ENCODE results near the gene PATE4.
"Not testable (repeated sequence)": the region's sequence is repeated elsewhere in the genome, so short reads cannot be mapped to it uniquely, and the experiment has no call there.

PATE4 gene

GRCh38 chr11:125833016-125833415 lies at the start of gene PATE4:
TSS of gene PATE4 (plus strand) at chr11:125833316. CDS start at chr11:125833360, 44 bp downstream.
- peaks cover 6% of the 10 kb centered on the region for H3K27me3 Mint-ChIP-seq (ENCODE audit: low read depth)
- no peaks in the 10 kb centered on the region for H3K36me3 Mint-ChIP-seq (ENCODE audit: low read depth)
- H3K4me1 Mint-ChIP-seq (ENCODE audit: low read depth), result no peaks in the 10 kb centered on the region
- peaks cover 4% of the 10 kb centered on the region for H3K9me3 Mint-ChIP-seq
- H3K27ac Mint-ChIP-seq, result no peak within 1 kb of the TSS
- H3K4me3 Mint-ChIP-seq, result no peak within 1 kb of the TSS

- Mint-ChIP-seq H3K36me3 (ENCODE audit: low read depth) (no peaks in the 10 kb centered on the region), H3K27me3 (ENCODE audit: low read depth) (peaks cover 7% of the 10 kb centered on the region), H3K9me3 (no peaks in the 10 kb centered on the region), H3K27ac (no peak overlapping the region), H3K4me3 (no peak overlapping the region), H3K4me1 (ENCODE audit: low read depth) (no peaks in the 10 kb centered on the region)
These were observed 48.4 kb upstream of the PATE4 start for GRCh38 chr11:125784678-125785077.

- no peaks in the 10 kb centered on the region for H3K4me1 Mint-ChIP-seq (ENCODE audit: low read depth)
- H3K36me3 Mint-ChIP-seq (ENCODE audit: low read depth), result no peaks in the 10 kb centered on the region
- no peak within 1 kb of the TSS for H3K27ac Mint-ChIP-seq
- no peaks in the 10 kb centered on the region for H3K9me3 Mint-ChIP-seq
- no peak within 1 kb of the TSS for H3K4me3 Mint-ChIP-seq
- H3K27me3 Mint-ChIP-seq (ENCODE audit: low read depth), result peaks cover 4% of the 10 kb centered on the region
These were observed 45.3 kb upstream of the PATE4 start, which contains the start of gene PATE3 for GRCh38 chr11:125787827-125788226. TSS of gene PATE3 (plus strand) at chr11:125788127. CDS start at chr11:125788152, 25 bp downstream.

- no peaks in the 10 kb centered on the region for H3K36me3 Mint-ChIP-seq (ENCODE audit: low read depth)
- H3K9me3 Mint-ChIP-seq, result no peaks in the 10 kb centered on the region
- no peaks in the 10 kb centered on the region for H3K4me1 Mint-ChIP-seq (ENCODE audit: low read depth)
- peaks cover 4% of the 10 kb centered on the region for H3K27me3 Mint-ChIP-seq (ENCODE audit: low read depth)
- no peak overlapping the region for H3K27ac Mint-ChIP-seq
- H3K4me3 Mint-ChIP-seq, result no peak overlapping the region
These were observed 42.3 kb upstream of the PATE4 start for GRCh38 chr11:125790825-125791224.

- Mint-ChIP-seq H3K27me3 (ENCODE audit: low read depth) (no peaks in the 10 kb centered on the region), H3K9me3 (peaks cover 23% of the 10 kb centered on the region), H3K27ac (no peak overlapping the region), H3K4me1 (ENCODE audit: low read depth) (no peaks in the 10 kb centered on the region), H3K36me3 (ENCODE audit: low read depth) (peaks cover 1% of the 10 kb centered on the region), H3K4me3 (no peak overlapping the region)
These were observed 35.5 kb upstream of the PATE4 start for GRCh38 chr11:125797641-125798040.

GRCh38 chr11:125799808-125800207 lies 33.3 kb upstream of the PATE4 start:
- H3K27me3 Mint-ChIP-seq (ENCODE audit: low read depth), result no peaks in the 10 kb centered on the region
- no peak overlapping the region for H3K4me3 Mint-ChIP-seq
- H3K9me3 Mint-ChIP-seq, result peaks cover 32% of the 10 kb centered on the region
- H3K27ac Mint-ChIP-seq, result no peak overlapping the region
- no peaks in the 10 kb centered on the region for H3K4me1 Mint-ChIP-seq (ENCODE audit: low read depth)
- H3K36me3 Mint-ChIP-seq (ENCODE audit: low read depth), result peaks cover 1% of the 10 kb centered on the region

- no peaks in the 10 kb centered on the region for H3K4me1 Mint-ChIP-seq (ENCODE audit: low read depth)
- H3K4me3 Mint-ChIP-seq, result no peak overlapping the region
- H3K9me3 Mint-ChIP-seq, result peaks cover 32% of the 10 kb centered on the region
- peaks cover 1% of the 10 kb centered on the region for H3K36me3 Mint-ChIP-seq (ENCODE audit: low read depth)
- no peak overlapping the region for H3K27ac Mint-ChIP-seq
- H3K27me3 Mint-ChIP-seq (ENCODE audit: low read depth), result no peaks in the 10 kb centered on the region
These were observed 30.7 kb upstream of the PATE4 start for GRCh38 chr11:125802387-125802786.

GRCh38 chr11:125807909-125808308 lies 25.2 kb upstream of the PATE4 start:
- no peak overlapping the region for H3K27ac Mint-ChIP-seq
- no peaks in the 10 kb centered on the region for H3K4me1 Mint-ChIP-seq (ENCODE audit: low read depth)

GRCh38 chr11:125835748-125836147 lies 2.6 kb downstream of the PATE4 start:
- Mint-ChIP-seq H3K36me3 (ENCODE audit: low read depth) (no peaks in the 10 kb centered on the region), H3K4me3 (no peak overlapping the region), H3K27me3 (ENCODE audit: low read depth) (peaks cover 6% of the 10 kb centered on the region), H3K4me1 (ENCODE audit: low read depth) (no peaks in the 10 kb centered on the region), H3K9me3 (peaks cover 4% of the 10 kb centered on the region), H3K27ac (no peak overlapping the region)

More at GRCh38 chr11:125807909-125808308, 25.2 kb upstream of the PATE4 start:
- Mint-ChIP-seq H3K9me3 (peaks cover 6% of the 10 kb centered on the region), H3K27me3 (ENCODE audit: low read depth) (no peaks in the 10 kb centered on the region), H3K36me3 (ENCODE audit: low read depth) (no peaks in the 10 kb centered on the region), H3K4me3 (no peak overlapping the region)

- Mint-ChIP-seq H3K27ac (no peak overlapping the region), H3K4me1 (ENCODE audit: low read depth) (no peaks in the 10 kb centered on the region), H3K36me3 (ENCODE audit: low read depth) (peaks cover 3% of the 10 kb centered on the region), H3K4me3 (no peak overlapping the region), H3K9me3 (peaks cover 28% of the 10 kb centered on the region), H3K27me3 (ENCODE audit: low read depth) (no peaks in the 10 kb centered on the region)
These were observed 9.3 kb downstream of the PATE4 start for GRCh38 chr11:125842321-125842948.

- Mint-ChIP-seq H3K4me1 (ENCODE audit: low read depth) (no peaks in the 10 kb centered on the region), H3K9me3 (peaks cover 36% of the 10 kb centered on the region), H3K36me3 (ENCODE audit: low read depth) (peaks cover 3% of the 10 kb centered on the region), H3K4me3 (no peak overlapping the region), H3K27ac (no peak overlapping the region), H3K27me3 (ENCODE audit: low read depth) (no peaks in the 10 kb centered on the region)
These were observed 13.1 kb downstream of the PATE4 start for GRCh38 chr11:125846188-125846587.

GRCh38 chr11:125857670-125858069 lies 24.6 kb downstream of the PATE4 start:
- not testable (repeated sequence) for H3K36me3 Mint-ChIP-seq (ENCODE audit: low read depth); H3K27ac Mint-ChIP-seq; H3K4me1 Mint-ChIP-seq (ENCODE audit: low read depth); H3K4me3 Mint-ChIP-seq
- peaks cover 16% of the 10 kb centered on the region for H3K9me3 Mint-ChIP-seq
- peaks cover 19% of the 10 kb centered on the region for H3K27me3 Mint-ChIP-seq (ENCODE audit: low read depth)

GRCh38 chr11:125862786-125863185 lies 29.7 kb downstream of the PATE4 start:
- not testable (repeated sequence) for H3K27me3 Mint-ChIP-seq (ENCODE audit: low read depth); H3K27ac Mint-ChIP-seq; H3K4me3 Mint-ChIP-seq; H3K36me3 Mint-ChIP-seq (ENCODE audit: low read depth); H3K4me1 Mint-ChIP-seq (ENCODE audit: low read depth)
- H3K9me3 Mint-ChIP-seq, result peaks cover 12% of the 10 kb centered on the region

- H3K4me3 Mint-ChIP-seq; H3K4me1 Mint-ChIP-seq (ENCODE audit: low read depth); H3K9me3 Mint-ChIP-seq; H3K36me3 Mint-ChIP-seq (ENCODE audit: low read depth); H3K27ac Mint-ChIP-seq; H3K27me3 Mint-ChIP-seq (ENCODE audit: low read depth): not testable (repeated sequence)
These were observed 32.2 kb downstream of the PATE4 start for GRCh38 chr11:125865354-125865753.

- Mint-ChIP-seq H3K27me3 (ENCODE audit: low read depth) (peaks cover 6% of the 10 kb centered on the region), H3K27ac (no peak overlapping the region), H3K36me3 (ENCODE audit: low read depth) (no peaks in the 10 kb centered on the region), H3K9me3 (peaks cover 3% of the 10 kb centered on the region), H3K4me1 (ENCODE audit: low read depth) (no peaks in the 10 kb centered on the region), H3K4me3 (no peak overlapping the region)
These were observed 36.4 kb downstream of the PATE4 start for GRCh38 chr11:125869521-125869920.
